Activated CD8-positive, alpha-beta memory T cell treated with anti-CD3 and anti-CD28 coated beads, Interleukin-2, amount 10 ng/mL, durations not matched to agents 7 days and 5 days (primary cell): Measurements from ENCODE around the gene FAM177B. TPM values are rescaled to one million over a fixed set of nuclear protein-coding genes. Genes with fewer than 3 reads are reported as not detected.

ENCODE experiments used
- ATAC-seq: fragments of 150-1000 bp; cut with Tn5 transposase; one replicate; pipeline ENCODE4 v1.10.0; 2021; ENCODE audit warnings: moderate library complexity
- CTCF ChIA-PET: fragments of 350-600 bp; sonication (Branson Sonifier 250); formaldehyde crosslinking; loops from one replicate; lab custom pipeline; 2021; ENCODE audit warnings: antibody characterized with exemption; lab: Charles Lee
- DNase-seq: peaks from one replicate; pipeline ENCODE4 v3.0.0-alpha.2; 2020
- H3K27ac Mint-ChIP-seq: one replicate; pipeline ENCODE4 v1.8.0; 2021; ENCODE audit warnings: mild to moderate bottlenecking, mixed read lengths
- H3K27me3 Mint-ChIP-seq: one replicate; pipeline ENCODE4 v1.8.0; 2021; ENCODE audit warnings: mixed read lengths
- H3K36me3 Mint-ChIP-seq: one replicate; pipeline ENCODE4 v1.8.0; 2021; ENCODE audit warnings: mild to moderate bottlenecking, mixed read lengths
- H3K4me1 Mint-ChIP-seq: one replicate; pipeline ENCODE4 v1.8.0; 2021; ENCODE audit warnings: mixed read lengths
- H3K4me3 Mint-ChIP-seq: one replicate; pipeline ENCODE4 v1.8.0; 2021; ENCODE audit warnings: mild to moderate bottlenecking, moderate library complexity, mixed read lengths
- H3K9me3 Mint-ChIP-seq: one replicate; pipeline ENCODE4 v1.8.0; 2022; ENCODE audit warnings: low read depth, mixed read lengths
- total RNA-seq, 2 experiments: library from RNA; stranded (reverse); gene quantifications; one replicate each; pipeline ENCODE4 v1.2.3, GENCODE V29; 2021

The FAM177B gene
- total RNA-seq, 2 experiments from 2014 or later: 0.19 TPM; not detected in 1

- CTCF ChIA-PET: no interaction called here
These were observed 44.2 kb downstream of the FAM177B start for GRCh38 chr1:222781251-222781650.

GRCh38 chr1:222783051-222783450 lies 46.0 kb downstream of the FAM177B start:
- Mint-ChIP-seq H3K4me3 (no peak overlapping the region), H3K4me1 (no peaks in the 10 kb centered on the region), H3K27me3 (peaks cover 39% of the 10 kb centered on the region), H3K36me3 (no peaks in the 10 kb centered on the region), H3K27ac (no peak overlapping the region), H3K9me3 (no peaks in the 10 kb centered on the region)
- CTCF ChIA-PET: no interaction called here
- DNase-seq (no peak), ATAC-seq (no peak)

More at GRCh38 chr1:222781251-222781650, 44.2 kb downstream of the FAM177B start:
- H3K4me3 Mint-ChIP-seq: no peak overlapping the region
- no peak for DNase-seq
- ATAC-seq: no peak
- peaks cover 41% of the 10 kb centered on the region for H3K27me3 Mint-ChIP-seq
- H3K4me1 Mint-ChIP-seq: no peaks in the 10 kb centered on the region
- no peaks in the 10 kb centered on the region for H3K36me3 Mint-ChIP-seq
- no peaks in the 10 kb centered on the region for H3K9me3 Mint-ChIP-seq
- H3K27ac Mint-ChIP-seq: no peak overlapping the region

DNA sequence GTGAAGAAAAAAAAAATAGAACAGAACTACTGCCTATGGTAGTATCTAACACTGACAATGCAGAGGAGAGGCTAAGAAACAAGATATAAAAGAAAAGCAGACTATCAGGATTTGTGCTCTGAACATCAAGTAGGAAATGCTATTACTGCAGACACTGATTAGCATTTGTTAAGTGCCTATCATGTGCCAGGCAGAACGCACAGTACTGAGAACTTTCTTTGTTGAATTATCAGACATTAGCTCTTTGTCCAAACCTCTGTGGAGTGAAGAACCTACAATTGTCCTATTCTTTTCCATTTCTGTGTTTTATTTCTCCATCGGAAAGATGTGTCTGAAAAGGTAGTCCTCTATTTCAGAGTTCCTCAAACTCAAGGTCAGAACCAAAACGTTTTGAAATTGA lies 47.4 kb downstream of the FAM177B start:
- peaks cover 39% of the 10 kb centered on the region for H3K27me3 Mint-ChIP-seq
- H3K4me1 Mint-ChIP-seq: no peaks in the 10 kb centered on the region
- peaks cover 1% of the 10 kb centered on the region for H3K36me3 Mint-ChIP-seq
- no peak overlapping the region for H3K27ac Mint-ChIP-seq
- no peaks in the 10 kb centered on the region for H3K9me3 Mint-ChIP-seq
- DNase-seq (no peak), ATAC-seq (no peak)
- no peak overlapping the region for H3K4me3 Mint-ChIP-seq
- CTCF ChIA-PET: no interaction called here

GRCh38 chr1:222784916-222785315 lies 47.9 kb downstream of the FAM177B start:
- ATAC-seq (no peak), DNase-seq (no peak)
- CTCF ChIA-PET: no interaction called here
- Mint-ChIP-seq H3K27ac (no peak overlapping the region), H3K4me3 (no peak overlapping the region), H3K27me3 (peaks cover 39% of the 10 kb centered on the region), H3K36me3 (peaks cover 5% of the 10 kb centered on the region), H3K9me3 (peaks cover 4% of the 10 kb centered on the region), H3K4me1 (peaks cover 2% of the 10 kb centered on the region)

DNA sequence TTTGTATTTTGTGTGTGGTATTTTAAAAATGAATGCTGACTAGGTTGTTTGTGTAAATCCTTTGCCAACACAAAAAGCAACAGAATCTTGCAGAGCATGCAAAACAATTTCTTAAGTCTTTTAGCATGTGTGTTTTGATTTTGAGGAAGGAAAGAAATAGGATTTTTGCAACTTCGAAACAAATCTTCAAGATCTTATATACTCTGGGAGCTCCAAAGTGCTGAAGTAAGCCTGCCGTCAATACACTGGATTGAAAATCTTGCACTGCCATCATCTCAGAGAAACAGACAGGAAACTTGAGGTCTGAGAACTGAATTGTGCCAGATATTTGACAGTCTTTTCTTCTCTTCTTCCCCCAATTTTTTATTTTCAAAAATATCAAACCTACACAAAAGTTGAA lies 48.5 kb downstream of the FAM177B start:
- DNase-seq: no peak
- no peak overlapping the region for H3K27ac Mint-ChIP-seq

DNA sequence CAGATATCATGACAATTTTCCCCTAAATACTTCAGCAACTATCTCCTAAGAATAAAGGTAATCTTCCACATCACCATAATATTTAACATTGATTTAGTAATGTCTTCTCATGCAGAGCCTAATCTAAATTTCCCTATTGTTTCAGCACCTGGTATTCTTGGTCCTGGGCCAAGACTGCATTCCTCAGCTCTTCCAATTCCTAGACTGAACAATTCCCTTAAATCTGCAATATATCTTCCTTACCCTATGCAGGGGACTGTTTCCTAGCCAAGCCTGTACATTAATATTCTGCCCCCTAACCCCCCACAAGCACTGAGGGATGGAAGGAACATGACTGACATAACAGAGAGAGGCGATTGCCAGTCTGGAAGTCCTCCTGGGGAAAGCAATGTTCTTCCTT lies 49.1 kb downstream of the FAM177B start:
- Mint-ChIP-seq H3K27me3 (peaks cover 32% of the 10 kb centered on the region), H3K4me1 (peaks cover 14% of the 10 kb centered on the region), H3K9me3 (peaks cover 6% of the 10 kb centered on the region), H3K4me3 (no peak overlapping the region), H3K27ac (no peak overlapping the region), H3K36me3 (peaks cover 9% of the 10 kb centered on the region)
- ATAC-seq: no peak
- CTCF ChIA-PET: no interaction called here
- DNase-seq: no peak

More for the DNA sequence above, 48.5 kb downstream of the FAM177B start:
- CTCF ChIA-PET: no interaction called here
- Mint-ChIP-seq H3K36me3 (peaks cover 8% of the 10 kb centered on the region), H3K9me3 (peaks cover 6% of the 10 kb centered on the region), H3K4me1 (peaks cover 9% of the 10 kb centered on the region), H3K27me3 (peaks cover 36% of the 10 kb centered on the region), H3K4me3 (no peak overlapping the region)
- no peak for ATAC-seq

DNA sequence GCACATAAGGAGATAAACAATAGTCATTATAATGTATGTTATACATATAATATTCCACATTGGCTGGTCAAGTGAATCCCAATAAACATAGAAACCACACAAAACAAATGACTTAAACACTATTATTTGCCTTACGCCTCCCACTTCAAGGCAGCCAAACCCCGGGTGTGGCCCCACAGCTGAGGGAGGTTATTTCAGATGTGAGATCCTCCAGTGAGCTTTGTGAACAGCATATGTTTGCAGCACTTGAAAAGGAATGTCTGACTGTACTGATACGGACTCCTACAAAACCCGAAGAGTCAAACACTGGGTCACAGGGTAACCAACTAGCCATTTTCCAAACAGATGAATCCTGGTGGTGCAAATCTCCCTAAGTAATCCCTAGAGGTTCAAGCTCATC lies 50.7 kb downstream of the FAM177B start:
- no peak overlapping the region for H3K27ac Mint-ChIP-seq
- ATAC-seq (no peak), DNase-seq (no peak)
- H3K9me3 Mint-ChIP-seq: peaks cover 6% of the 10 kb centered on the region
- CTCF ChIA-PET: no interaction called here
- H3K4me1 Mint-ChIP-seq: peaks cover 19% of the 10 kb centered on the region
- peaks cover 27% of the 10 kb centered on the region for H3K27me3 Mint-ChIP-seq
- no peak overlapping the region for H3K4me3 Mint-ChIP-seq
- H3K36me3 Mint-ChIP-seq: peaks cover 9% of the 10 kb centered on the region

- Mint-ChIP-seq H3K4me1 (peaks cover 19% of the 10 kb centered on the region), H3K27me3 (peaks cover 26% of the 10 kb centered on the region), H3K36me3 (peaks cover 9% of the 10 kb centered on the region), H3K4me3 (no peak overlapping the region), H3K9me3 (peaks cover 6% of the 10 kb centered on the region), H3K27ac (no peak overlapping the region)
- DNase-seq (no peak), ATAC-seq (no peak)
- CTCF ChIA-PET: no interaction called here
These were observed 51.6 kb downstream of the FAM177B start for GRCh38 chr1:222788402-222789156.

- Mint-ChIP-seq H3K36me3 (peaks cover 9% of the 10 kb centered on the region), H3K9me3 (peaks cover 6% of the 10 kb centered on the region), H3K27me3 (peaks cover 11% of the 10 kb centered on the region), H3K4me1 (peaks cover 19% of the 10 kb centered on the region), H3K27ac (no peak overlapping the region), H3K4me3 (no peak overlapping the region)
- CTCF ChIA-PET: no interaction called here
- no peak for DNase-seq
- ATAC-seq: no peak
These were observed 53.1 kb downstream of the FAM177B start for GRCh38 chr1:222790115-222790514.

DNA sequence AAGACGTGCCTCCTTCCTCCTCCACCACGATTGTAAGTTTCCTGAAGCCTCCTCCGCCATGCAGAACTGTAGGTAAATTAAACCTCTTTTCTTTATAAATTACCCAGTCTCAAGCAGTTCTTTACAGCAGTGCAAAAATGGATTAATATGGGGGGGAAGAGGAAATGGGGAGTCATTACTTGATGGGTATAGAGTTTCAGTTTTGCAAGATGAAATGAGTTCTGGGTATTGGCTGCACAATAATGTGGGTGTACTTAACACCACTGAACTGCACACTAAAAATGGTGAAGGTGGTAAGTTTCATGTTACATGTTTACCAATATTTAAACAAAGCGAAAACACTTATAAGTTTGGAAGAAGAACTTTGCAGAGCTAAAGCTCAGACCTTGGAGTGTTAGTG lies 53.5 kb downstream of the FAM177B start:
- Mint-ChIP-seq H3K9me3 (peaks cover 6% of the 10 kb centered on the region), H3K4me1 (peaks cover 19% of the 10 kb centered on the region), H3K27ac (no peak overlapping the region), H3K4me3 (no peak overlapping the region), H3K27me3 (peaks cover 9% of the 10 kb centered on the region), H3K36me3 (peaks cover 9% of the 10 kb centered on the region)
- CTCF ChIA-PET: no interaction called here
- DNase-seq: no peak
- peak; percentile 60 for ATAC-seq

DNA sequence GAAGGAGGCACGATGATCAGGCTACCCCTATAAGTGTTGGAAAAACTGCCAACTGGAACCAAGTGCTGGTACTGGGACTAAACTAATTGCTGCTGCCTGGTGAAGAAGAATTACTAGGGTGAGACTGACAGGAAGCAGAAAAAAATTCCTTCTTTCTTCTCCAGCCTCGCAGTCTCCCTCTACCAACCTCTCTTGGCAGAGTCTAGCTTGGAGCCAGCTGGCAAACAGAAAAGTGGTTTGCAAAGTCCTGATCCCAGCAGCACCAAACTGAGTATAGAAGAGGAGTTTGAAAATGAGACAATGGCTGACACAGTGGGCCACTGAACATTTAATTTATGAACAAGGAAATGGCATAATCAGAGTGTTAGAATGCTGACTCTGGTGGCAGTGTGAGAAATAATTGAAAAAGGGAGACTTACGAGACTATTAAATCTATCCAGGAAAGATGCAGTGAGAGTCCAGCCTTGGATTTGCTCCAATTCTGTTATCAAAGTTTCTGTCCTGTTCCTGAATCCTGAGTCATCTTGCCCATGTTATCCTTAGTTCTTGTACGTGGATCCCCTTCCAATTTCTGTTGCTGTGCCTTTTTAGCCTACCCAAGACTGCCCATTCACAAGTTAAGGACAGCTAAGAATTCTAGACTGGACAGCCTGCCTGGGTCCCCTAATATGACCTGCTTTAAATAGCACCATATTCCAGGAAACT lies 54.2 kb downstream of the FAM177B start:
- Mint-ChIP-seq H3K27ac (no peak overlapping the region), H3K36me3 (peaks cover 9% of the 10 kb centered on the region), H3K9me3 (peaks cover 6% of the 10 kb centered on the region), H3K4me3 (no peak overlapping the region), H3K27me3 (peaks cover 9% of the 10 kb centered on the region), H3K4me1 (peaks cover 19% of the 10 kb centered on the region)
- CTCF ChIA-PET: interaction anchor here (0.9 kb wide), 1 partner anchor 325 kb away, joined by 3 read pairs; no protein-coding TSS in a partner anchor
- DNase-seq: no peak
- no peak for ATAC-seq

GRCh38 chr1:222792744-222793143 lies 55.7 kb downstream of the FAM177B start:
- Mint-ChIP-seq H3K9me3 (peaks cover 6% of the 10 kb centered on the region), H3K4me3 (no peak overlapping the region), H3K27me3 (peaks cover 5% of the 10 kb centered on the region), H3K36me3 (peaks cover 9% of the 10 kb centered on the region), H3K27ac (no peak overlapping the region), H3K4me1 (peaks cover 19% of the 10 kb centered on the region)
- CTCF ChIA-PET: interaction anchor here (0.7 to 1.5 kb wide), 3 partner anchors 289 to 331 kb away, joined by 3 to 10 read pairs (median 4); no protein-coding TSS in a partner anchor
- no peak for ATAC-seq
- DNase-seq: no peak

GRCh38 chr1:222794656-222795474 lies 57.9 kb downstream of the FAM177B start:
- Mint-ChIP-seq H3K4me1 (peaks cover 23% of the 10 kb centered on the region), H3K36me3 (peaks cover 4% of the 10 kb centered on the region), H3K27me3 (peaks cover 12% of the 10 kb centered on the region), H3K9me3 (peaks cover 2% of the 10 kb centered on the region), H3K4me3 (no peak overlapping the region), H3K27ac (no peak overlapping the region)
- CTCF ChIA-PET: interaction anchor here (1.0 to 2.0 kb wide), 3 partner anchors 37 to 339 kb away, joined by 3 to 4 read pairs (median 3); no protein-coding TSS in a partner anchor
- ATAC-seq (no peak), DNase-seq (no peak)
